Nucleus accumbens (tissue), 56 donors: ENCODE results near the gene DISC1.
"Not testable (repeated sequence)": the region's sequence is repeated elsewhere in the genome, so short reads cannot be mapped to it uniquely, and the experiment has no call there.

Experiments
- DNase-seq, 56 donors: peaks; one replicate each; lab custom pipeline; 2025; lab: John Stamatoyannopoulos, UW

DISC1 gene

GRCh38 chr1:231626535-231626950, at the start of gene DISC1:
Gene DISC1 (plus strand): TSS chr1:231626790. CDS start chr1:231626868, 78 bp downstream.
- peak in 52 of 56 donors; percentile 20 to 93 (median 60) for DNase-seq

GRCh38 chr1:231576804-231577718, 49.5 kb upstream of the DISC1 start:
- no peak for DNase-seq

GRCh38 chr1:231580874-231581273, 45.7 kb upstream of the DISC1 start:
- DNase-seq = no peak

- DNase-seq = no peak
These were observed 44.7 kb upstream of the DISC1 start for GRCh38 chr1:231581859-231582258.

- DNase-seq = no peak
These were observed 43.2 kb upstream of the DISC1 start for GRCh38 chr1:231583376-231583775.

GRCh38 chr1:231584117-231584516, 42.5 kb upstream of the DISC1 start:
- DNase-seq = peak in 1 of 56 donors; percentile 3

GRCh38 chr1:231584921-231585320, 41.7 kb upstream of the DISC1 start:
- DNase-seq = no peak

GRCh38 chr1:231590453-231591198, 36.0 kb upstream of the DISC1 start:
- peak in 30 of 56 donors; percentile 8 to 64 (median 23) for DNase-seq

- no peak for DNase-seq
These were observed 35.1 kb upstream of the DISC1 start for GRCh38 chr1:231591466-231591865.

GRCh38 chr1:231592809-231593208, 33.8 kb upstream of the DISC1 start:
- DNase-seq = no peak

GRCh38 chr1:231593264-231593663, 33.3 kb upstream of the DISC1 start:
- not testable (repeated sequence) for DNase-seq

GRCh38 chr1:231594123-231594522, 32.5 kb upstream of the DISC1 start:
- DNase-seq = no peak

GRCh38 chr1:231594749-231595148, 31.8 kb upstream of the DISC1 start:
- DNase-seq = no peak

GRCh38 chr1:231596337-231596791, 30.2 kb upstream of the DISC1 start:
- no peak for DNase-seq

GRCh38 chr1:231597971-231598370, 28.6 kb upstream of the DISC1 start:
- DNase-seq = no peak

- no peak for DNase-seq
These were observed 26.1 kb upstream of the DISC1 start for GRCh38 chr1:231600458-231600976.

GRCh38 chr1:231601824-231602672, 24.5 kb upstream of the DISC1 start:
- no peak for DNase-seq

GRCh38 chr1:231602673-231602984, 24.0 kb upstream of the DISC1 start:
- no peak for DNase-seq

- DNase-seq = peak in 25 of 56 donors; percentile 2 to 49 (median 15)
These were observed 22.9 kb upstream of the DISC1 start for GRCh38 chr1:231603598-231604275.

- no peak for DNase-seq
These were observed 22.3 kb upstream of the DISC1 start for GRCh38 chr1:231604276-231604621.
